Fibroblast of lung (primary cell): ENCODE measurements around the gene PELO.

Source experiments
- EZH2 ChIP-seq: IDR thresholded peaks from 2 replicates; pipeline ENCODE4 v1.5.1; 2012; ENCODE audit warnings: low read length, control low read depth, mild to moderate bottlenecking; ENCODE audit errors: missing control alignments
- TF ChIP-seq, protein P1 (sequence below), 2 donors: IDR thresholded peaks in 1 of 2; conservative IDR thresholded peaks in 1 of 2; 1 replicate in 1 of 2; 2 replicates in 1 of 2; pipeline ENCODE4 v1.5.1; 2011 to 2012; ENCODE audit warnings: low read length in 2 of 2, control low read depth in 1 of 2, inconsistent platforms in 1 of 2, low read depth in 1 of 2, mild to moderate bottlenecking in 1 of 2

DNA sequence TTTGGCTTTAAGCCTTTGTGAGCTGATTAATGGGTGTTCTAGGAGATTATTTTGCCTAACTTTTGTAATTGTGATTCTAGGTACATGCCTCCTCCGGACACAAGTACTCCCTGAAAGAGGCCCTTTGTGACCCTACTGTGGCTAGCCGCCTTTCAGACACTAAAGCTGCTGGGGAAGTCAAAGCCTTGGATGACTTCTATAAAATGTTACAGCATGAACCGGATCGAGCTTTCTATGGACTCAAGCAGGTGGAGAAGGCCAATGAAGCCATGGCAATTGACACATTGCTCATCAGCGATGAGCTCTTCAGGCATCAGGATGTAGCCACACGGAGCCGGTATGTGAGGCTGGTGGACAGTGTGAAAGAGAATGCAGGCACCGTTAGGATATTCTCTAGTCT is 13.6 kb downstream of the PELO start:
- TF ChIP-seq, protein P1, sequence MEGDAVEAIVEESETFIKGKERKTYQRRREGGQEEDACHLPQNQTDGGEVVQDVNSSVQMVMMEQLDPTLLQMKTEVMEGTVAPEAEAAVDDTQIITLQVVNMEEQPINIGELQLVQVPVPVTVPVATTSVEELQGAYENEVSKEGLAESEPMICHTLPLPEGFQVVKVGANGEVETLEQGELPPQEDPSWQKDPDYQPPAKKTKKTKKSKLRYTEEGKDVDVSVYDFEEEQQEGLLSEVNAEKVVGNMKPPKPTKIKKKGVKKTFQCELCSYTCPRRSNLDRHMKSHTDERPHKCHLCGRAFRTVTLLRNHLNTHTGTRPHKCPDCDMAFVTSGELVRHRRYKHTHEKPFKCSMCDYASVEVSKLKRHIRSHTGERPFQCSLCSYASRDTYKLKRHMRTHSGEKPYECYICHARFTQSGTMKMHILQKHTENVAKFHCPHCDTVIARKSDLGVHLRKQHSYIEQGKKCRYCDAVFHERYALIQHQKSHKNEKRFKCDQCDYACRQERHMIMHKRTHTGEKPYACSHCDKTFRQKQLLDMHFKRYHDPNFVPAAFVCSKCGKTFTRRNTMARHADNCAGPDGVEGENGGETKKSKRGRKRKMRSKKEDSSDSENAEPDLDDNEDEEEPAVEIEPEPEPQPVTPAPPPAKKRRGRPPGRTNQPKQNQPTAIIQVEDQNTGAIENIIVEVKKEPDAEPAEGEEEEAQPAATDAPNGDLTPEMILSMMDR (conservative IDR thresholded peaks at IDR 0.05 in 1 of 2, IDR thresholded peaks at IDR 0.05 in 1 of 2; ENCODE audit: low read depth in 1 of 2, low read length in 2 of 2), result no peak
- no peak for TF ChIP-seq EZH2
